ENCODE results near the gene CNPY4. TPM values are rescaled to one million over a fixed set of nuclear protein-coding genes. Genes with fewer than 3 reads are reported as not detected.

The CNPY4 gene
- total RNA-seq, 2 experiments from 2014 or later = 20.9 to 26.7 TPM

- Histone ChIP-seq H4K20me1 (ENCODE audit: insufficient read depth, low read length) (peaks cover 38% of the 10 kb centered on the region), H3K4me1 (ENCODE audit: insufficient read depth, low read length, poor library complexity, severe bottlenecking) (peaks cover 25% of the 10 kb centered on the region), H3K4me3 (ENCODE audit: low read depth, low read length, poor library complexity, severe bottlenecking) (peak overlapping the region; percentile 90), H2AFZ (ENCODE audit: low read length) (no peak overlapping the region), H3K9me2 (ENCODE audit: insufficient read depth, low read length) (no peaks in the 10 kb centered on the region), H3K9me3 (ENCODE audit: low read length) (no peaks in the 10 kb centered on the region), H3K4me2 (ENCODE audit: low read length) (peak overlapping the region; percentile 79), H3K27ac (ENCODE audit: low read depth, low read length, poor library complexity, severe bottlenecking) (no peak overlapping the region), H3K36me3 (ENCODE audit: insufficient read depth, low read length) (peaks cover 64% of the 10 kb centered on the region), H3K79me2 (ENCODE audit: insufficient read depth, low read depth, low read length) (peaks cover 56% of the 10 kb centered on the region)
- CTCF ChIA-PET (ENCODE audit: unreplicated experiment) = no interaction called here
- TF ChIP-seq CTCF (conservative IDR thresholded peaks at IDR 0.05; ENCODE audit: low read length) (no peak), EZH2phosphoT487 (IDR thresholded peaks at IDR 0.05; ENCODE audit: borderline replicate concordance, low read depth, low read length) (no peak)
- no peak for DNase-seq (ENCODE audit: low spot score)
- BruUV-seq (replicated peaks) = no TSS peak
- intact Hi-C loops (cut with micrococcal nuclease; ENCODE audit: unreplicated experiment) = no loop called here
- POLR2A ChIA-PET = interaction anchor here (0.7 kb wide), 1 partner anchor 713 kb away, joined by 3 read pairs; no protein-coding TSS in a partner anchor
Measured at GRCh38 chr7:100099452-100099851, 20.0 kb upstream of the CNPY4 start.

- H3K79me2 ChIP-seq (ENCODE audit: insufficient read depth, low read depth, low read length) = peaks cover 51% of the 10 kb centered on the region
- no TSS peak for BruUV-seq (replicated peaks)
- no peak overlapping the region for H2AFZ ChIP-seq (ENCODE audit: low read length)
- peak overlapping the region; percentile 90 for H3K4me3 ChIP-seq (ENCODE audit: low read depth, low read length, poor library complexity, severe bottlenecking)
- H3K27ac ChIP-seq (ENCODE audit: low read depth, low read length, poor library complexity, severe bottlenecking) = peak overlapping the region; percentile 92
- H3K9me2 ChIP-seq (ENCODE audit: insufficient read depth, low read length) = no peaks in the 10 kb centered on the region
- peaks cover 33% of the 10 kb centered on the region for H4K20me1 ChIP-seq (ENCODE audit: insufficient read depth, low read length)
- H3K36me3 ChIP-seq (ENCODE audit: insufficient read depth, low read length) = peaks cover 58% of the 10 kb centered on the region
- H3K9me3 ChIP-seq (ENCODE audit: low read length) = no peaks in the 10 kb centered on the region
- intact Hi-C loops (cut with micrococcal nuclease; ENCODE audit: unreplicated experiment) = loop anchor here (1.0 to 2.0 kb wide), 2 partner anchors 19 to 26 kb away; partner anchors contain the start of genes CNPY4, MBLAC1 and TAF6
- ChIA-PET CTCF (ENCODE audit: unreplicated experiment) (interaction anchor here (0.6 kb wide), 1 partner anchor 32 kb away, joined by 4 read pairs; no protein-coding TSS in a partner anchor), POLR2A (interaction anchor here (0.6 to 2.5 kb wide), 6 partner anchors 11 to 42 kb away, joined by 4 to 22 read pairs (median 8); partner anchors contain the start of genes COPS6 and MBLAC1)
- peak overlapping the region; percentile 79 for H3K4me2 ChIP-seq (ENCODE audit: low read length)
- TF ChIP-seq CTCF (conservative IDR thresholded peaks at IDR 0.05; ENCODE audit: low read length) = no peak
- TF ChIP-seq EZH2phosphoT487 (IDR thresholded peaks at IDR 0.05; ENCODE audit: borderline replicate concordance, low read depth, low read length) = no peak
- H3K4me1 ChIP-seq (ENCODE audit: insufficient read depth, low read length, poor library complexity, severe bottlenecking) = peaks cover 25% of the 10 kb centered on the region
- peak; percentile 94 for DNase-seq (ENCODE audit: low spot score)
Measured at GRCh38 chr7:100100420-100101015, 18.9 kb upstream of the CNPY4 start.

Measured in OCI-LY7 (cell line).